Stimulated activated naive B cell treated with anti-CD40 and anti-IgM and Interleukin-4, amounts not matched to agents 10 μg/mL and 1 μg/mL and 100 μg/mL, for 72 hours (primary cell): ENCODE data around the gene FLRT2.

ENCODE experiments used
- ATAC-seq, 2 donors: fragments of 150-1000 bp; cut with Tn5 transposase; replicated peaks; 2 replicates each; pipeline ENCODE4 v1.10.0; 2021; ENCODE audit warnings: moderate library complexity in 1 of 2
- DNase-seq: peaks from one replicate; pipeline ENCODE4 v3.0.0; 2021
- H3K27ac Mint-ChIP-seq: one replicate; pipeline ENCODE4 v1.8.0; 2022; ENCODE audit warnings: mild to moderate bottlenecking, mixed read lengths
- H3K27me3 Mint-ChIP-seq, 2 donors: one replicate each; pipeline ENCODE4 v1.8.0; 2022; ENCODE audit warnings: mixed read lengths in 2 of 2
- H3K36me3 Mint-ChIP-seq, 2 donors: one replicate each; pipeline ENCODE4 v1.8.0; 2022; ENCODE audit warnings: mixed read lengths in 2 of 2, mild to moderate bottlenecking in 1 of 2
- H3K4me1 Mint-ChIP-seq, 2 donors: one replicate each; pipeline ENCODE4 v1.8.0; 2022; ENCODE audit warnings: mixed read lengths in 2 of 2, mild to moderate bottlenecking in 1 of 2
- H3K4me3 Mint-ChIP-seq, 2 donors: one replicate each; pipeline ENCODE4 v1.8.0; 2022; ENCODE audit warnings: mild to moderate bottlenecking in 2 of 2, mixed read lengths in 2 of 2, moderate library complexity in 1 of 2
- H3K9me3 Mint-ChIP-seq, 2 donors: one replicate each; pipeline ENCODE4 v1.8.0; 2022; ENCODE audit warnings: mixed read lengths in 2 of 2, mild to moderate bottlenecking in 1 of 2

FLRT2 gene

GRCh38 chr14:85523624-85524023 is 6.3 kb upstream of the FLRT2 start:
- DNase-seq (no peak), ATAC-seq (no peak)
- Mint-ChIP-seq H3K36me3 (no peaks in the 10 kb centered on the region), H3K4me1 (no peaks in the 10 kb centered on the region), H3K27ac (no peak overlapping the region), H3K9me3 (no peaks in the 10 kb centered on the region), H3K4me3 (no peak overlapping the region), H3K27me3 (peaks cover 10 to 18% of the 10 kb centered on the region in 2 donors)

GRCh38 chr14:85527006-85527405 is 2.9 kb upstream of the FLRT2 start:
- H3K27me3 Mint-ChIP-seq: peaks cover 44 to 51% of the 10 kb centered on the region in 2 donors
- H3K36me3 Mint-ChIP-seq: peaks cover 0 to 4% of the 10 kb centered on the region in 2 donors
- no peaks in the 10 kb centered on the region for H3K9me3 Mint-ChIP-seq
- DNase-seq (no peak), ATAC-seq (no peak)
- no peak overlapping the region for H3K4me3 Mint-ChIP-seq
- H3K27ac Mint-ChIP-seq: no peak overlapping the region
- H3K4me1 Mint-ChIP-seq: peaks cover 7 to 8% of the 10 kb centered on the region in 2 donors

GRCh38 chr14:85527445-85528035 is 2.4 kb upstream of the FLRT2 start:
- H3K27me3 Mint-ChIP-seq: peaks cover 49 to 57% of the 10 kb centered on the region in 2 donors
- H3K9me3 Mint-ChIP-seq: no peaks in the 10 kb centered on the region
- H3K4me1 Mint-ChIP-seq: peaks cover 11 to 14% of the 10 kb centered on the region in 2 donors
- H3K4me3 Mint-ChIP-seq: no peak overlapping the region
- ATAC-seq (no peak), DNase-seq (no peak)
- peaks cover 0 to 6% of the 10 kb centered on the region in 2 donors for H3K36me3 Mint-ChIP-seq
- H3K27ac Mint-ChIP-seq: no peak overlapping the region

- no peaks in the 10 kb centered on the region for H3K9me3 Mint-ChIP-seq
- no peak for ATAC-seq
- peaks cover 0 to 6% of the 10 kb centered on the region in 2 donors for H3K36me3 Mint-ChIP-seq
- H3K4me3 Mint-ChIP-seq: no peak overlapping the region
- DNase-seq: no peak
- peaks cover 11 to 19% of the 10 kb centered on the region in 2 donors for H3K4me1 Mint-ChIP-seq
- H3K27me3 Mint-ChIP-seq: peaks cover 57 to 63% of the 10 kb centered on the region in 2 donors
- no peak overlapping the region for H3K27ac Mint-ChIP-seq
Measured at GRCh38 chr14:85528080-85528896, 1.7 kb upstream of the FLRT2 start.

- DNase-seq: no peak
- ATAC-seq: no peak
- Mint-ChIP-seq H3K4me1 (peaks cover 13 to 19% of the 10 kb centered on the region in 2 donors), H3K4me3 (no peak overlapping the region), H3K36me3 (peaks cover 0 to 6% of the 10 kb centered on the region in 2 donors), H3K27ac (peak overlapping the region; percentile 76), H3K27me3 (peaks cover 64 to 66% of the 10 kb centered on the region in 2 donors), H3K9me3 (no peaks in the 10 kb centered on the region)
Measured at GRCh38 chr14:85528897-85529631, 880 bp upstream of the FLRT2 start.

- ATAC-seq: no peak
- peak overlapping the region; percentile 81 for H3K27ac Mint-ChIP-seq
- peaks cover 75% of the 10 kb centered on the region in 2 donors for H3K27me3 Mint-ChIP-seq
- H3K4me1 Mint-ChIP-seq: peaks cover 13 to 19% of the 10 kb centered on the region in 2 donors
- peak overlapping the region in 1 of 2 donors; percentile 7 for H3K4me3 Mint-ChIP-seq
- peaks cover 0 to 6% of the 10 kb centered on the region in 2 donors for H3K36me3 Mint-ChIP-seq
- H3K9me3 Mint-ChIP-seq: no peaks in the 10 kb centered on the region
- no peak for DNase-seq
Measured at GRCh38 chr14:85530626-85531025, 682 bp downstream of the FLRT2 start.

GRCh38 chr14:85531141-85531586 is 1.2 kb downstream of the FLRT2 start:
- Mint-ChIP-seq H3K4me3 (peak overlapping the region in 1 of 2 donors; percentile 41), H3K4me1 (peaks cover 13 to 19% of the 10 kb centered on the region in 2 donors), H3K9me3 (no peaks in the 10 kb centered on the region), H3K27me3 (peaks cover 72 to 75% of the 10 kb centered on the region in 2 donors), H3K27ac (peak overlapping the region; percentile 92), H3K36me3 (peaks cover 0 to 6% of the 10 kb centered on the region in 2 donors)
- ATAC-seq: no peak
- no peak for DNase-seq

- peaks cover 13 to 19% of the 10 kb centered on the region in 2 donors for H3K4me1 Mint-ChIP-seq
- DNase-seq: no peak
- peak in 1 of 2 donors; percentile 48 for ATAC-seq
- peak overlapping the region; percentile 4 to 41 for H3K4me3 Mint-ChIP-seq
- H3K27ac Mint-ChIP-seq: peak overlapping the region; percentile 92
- peaks cover 0 to 6% of the 10 kb centered on the region in 2 donors for H3K36me3 Mint-ChIP-seq
- H3K9me3 Mint-ChIP-seq: no peaks in the 10 kb centered on the region
- peaks cover 72 to 74% of the 10 kb centered on the region in 2 donors for H3K27me3 Mint-ChIP-seq
Measured at GRCh38 chr14:85531587-85532373, 1.8 kb downstream of the FLRT2 start.

GRCh38 chr14:85532374-85533022 is 2.6 kb downstream of the FLRT2 start:
- no peak for ATAC-seq
- no peaks in the 10 kb centered on the region for H3K9me3 Mint-ChIP-seq
- peak overlapping the region; percentile 92 for H3K27ac Mint-ChIP-seq
- H3K4me3 Mint-ChIP-seq: peak overlapping the region; percentile 4 to 41
- peaks cover 0 to 6% of the 10 kb centered on the region in 2 donors for H3K36me3 Mint-ChIP-seq
- DNase-seq: no peak
- peaks cover 70 to 74% of the 10 kb centered on the region in 2 donors for H3K27me3 Mint-ChIP-seq
- peaks cover 13 to 19% of the 10 kb centered on the region in 2 donors for H3K4me1 Mint-ChIP-seq

- Mint-ChIP-seq H3K27me3 (peaks cover 66 to 74% of the 10 kb centered on the region in 2 donors), H3K4me1 (peaks cover 13 to 19% of the 10 kb centered on the region in 2 donors), H3K27ac (peak overlapping the region; percentile 92), H3K9me3 (no peaks in the 10 kb centered on the region), H3K36me3 (peaks cover 0 to 6% of the 10 kb centered on the region in 2 donors), H3K4me3 (peak overlapping the region in 1 of 2 donors; percentile 23)
- no peak for ATAC-seq
- DNase-seq: no peak
Measured at GRCh38 chr14:85533023-85533860, 3.3 kb downstream of the FLRT2 start.

GRCh38 chr14:85533861-85534291 is 3.9 kb downstream of the FLRT2 start:
- H3K27me3 Mint-ChIP-seq: peaks cover 59 to 69% of the 10 kb centered on the region in 2 donors
- no peak overlapping the region for H3K27ac Mint-ChIP-seq
- DNase-seq (no peak), ATAC-seq (no peak)
- peaks cover 0 to 6% of the 10 kb centered on the region in 2 donors for H3K36me3 Mint-ChIP-seq
- H3K9me3 Mint-ChIP-seq: no peaks in the 10 kb centered on the region
- peaks cover 13 to 19% of the 10 kb centered on the region in 2 donors for H3K4me1 Mint-ChIP-seq
- no peak overlapping the region for H3K4me3 Mint-ChIP-seq

GRCh38 chr14:85534458-85535293 is 4.7 kb downstream of the FLRT2 start:
- ATAC-seq (no peak), DNase-seq (no peak)
- Mint-ChIP-seq H3K4me3 (no peak overlapping the region), H3K27ac (no peak overlapping the region), H3K36me3 (peaks cover 0 to 6% of the 10 kb centered on the region in 2 donors), H3K27me3 (peaks cover 51 to 61% of the 10 kb centered on the region in 2 donors), H3K4me1 (peaks cover 13 to 19% of the 10 kb centered on the region in 2 donors), H3K9me3 (no peaks in the 10 kb centered on the region)
